HG03159 (cell line): Measurements from ENCODE around the gene RPTOR.
A peak's percentile ranks its signal among the peaks of the same experiment; 100 is the strongest.

ENCODE experiments used
- ATAC-seq: cut with Tn5 transposase; IDR thresholded peaks from one replicate; pipeline ENCODE4 v1.9.1; 2021; ENCODE audit warnings: mild to moderate bottlenecking, moderate library complexity; ENCODE audit not compliant: unreplicated experiment

RPTOR gene

GRCh38 chr17:80822700-80823410, 278.2 kb downstream of the RPTOR start:
- no peak for ATAC-seq

DNA sequence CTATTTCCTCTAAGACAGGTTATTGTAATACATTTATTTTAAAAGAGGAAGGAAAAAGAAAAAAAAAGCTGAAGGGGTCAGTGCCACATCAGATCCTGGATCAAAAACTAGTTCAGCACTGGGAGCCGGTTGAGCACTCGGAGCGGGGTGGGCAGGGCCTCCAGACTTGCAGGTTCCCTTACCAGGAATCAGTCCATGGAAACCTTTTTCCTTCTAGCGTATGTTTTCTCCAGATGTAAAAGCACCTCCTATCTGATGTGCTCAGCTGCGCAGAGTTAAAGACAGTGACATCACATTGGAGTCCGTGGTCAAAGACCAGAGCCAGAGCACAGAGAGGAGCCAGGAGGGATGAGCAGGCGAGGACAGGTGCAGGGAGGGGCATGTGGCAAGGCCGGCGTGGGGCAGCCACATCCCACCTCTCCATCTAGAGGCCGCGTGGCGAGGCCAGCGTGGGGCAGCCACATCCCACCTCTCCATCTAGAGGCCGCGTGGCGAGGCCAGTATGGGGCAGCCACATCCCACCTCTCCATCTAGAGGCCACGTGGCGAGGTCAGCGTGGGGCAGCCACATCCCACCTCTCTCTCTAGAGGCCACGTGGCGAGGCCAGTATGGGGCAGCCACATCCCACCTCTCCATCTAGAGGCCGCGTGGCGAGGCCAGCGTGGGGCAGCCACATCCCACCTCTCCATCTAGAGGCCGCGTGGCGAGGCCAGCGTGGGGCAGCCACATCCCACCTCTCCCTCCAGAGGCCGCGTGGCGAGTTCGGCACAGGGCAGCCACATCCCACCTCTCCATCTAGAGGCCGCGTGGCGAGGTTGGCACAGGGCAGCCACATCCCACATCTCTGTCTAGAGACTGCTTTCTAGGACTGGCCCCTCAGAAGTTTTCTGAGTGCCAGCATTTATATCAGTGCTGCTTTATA, 280.2 kb downstream of the RPTOR start:
- ATAC-seq: no peak

DNA sequence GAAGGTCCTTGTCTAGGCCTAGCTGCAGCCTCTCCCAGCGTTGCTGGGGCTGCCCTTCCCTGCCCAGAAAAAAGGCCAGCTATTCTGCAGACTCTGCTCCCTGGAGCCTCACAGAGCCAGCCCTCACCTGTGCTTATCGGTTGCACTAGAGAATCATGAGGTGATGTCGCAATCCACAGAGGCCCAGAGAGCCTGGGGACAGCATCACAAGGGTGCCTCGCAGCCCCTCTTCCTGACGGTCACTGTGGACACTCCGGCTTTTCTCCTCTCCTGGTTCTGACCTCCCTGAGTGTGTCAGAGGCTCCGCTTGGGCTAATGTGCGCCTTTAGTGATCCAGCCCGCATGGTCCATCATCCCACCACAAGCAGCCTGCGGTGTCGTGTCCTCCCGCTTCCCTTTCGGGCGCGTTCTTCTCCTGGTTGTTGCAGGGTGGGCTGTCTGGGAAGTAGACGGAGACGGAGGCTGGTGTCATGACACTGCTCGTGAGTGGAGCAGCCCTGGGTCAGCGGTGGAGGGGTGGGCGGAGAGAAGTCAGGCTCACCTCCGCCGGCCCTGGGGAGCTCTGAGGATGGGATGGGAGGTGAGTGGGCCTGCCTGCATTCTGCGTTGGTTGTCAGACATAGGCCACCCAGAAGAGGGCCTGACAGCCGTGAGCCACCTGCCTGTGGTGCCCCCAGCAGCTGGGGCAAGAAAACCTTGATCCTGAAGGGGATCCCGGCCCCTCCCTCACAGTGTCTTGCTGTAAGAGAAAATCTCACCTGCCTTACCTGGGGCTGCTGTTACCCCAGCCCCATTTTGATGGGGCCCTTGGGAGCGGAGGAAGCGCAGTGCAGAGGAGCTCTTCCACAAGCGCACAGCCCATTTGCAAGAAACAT, 281.1 kb downstream of the RPTOR start:
- no peak for ATAC-seq

- ATAC-seq: no peak
Observed at GRCh38 chr17:80826346-80826954, 281.8 kb downstream of the RPTOR start.

DNA sequence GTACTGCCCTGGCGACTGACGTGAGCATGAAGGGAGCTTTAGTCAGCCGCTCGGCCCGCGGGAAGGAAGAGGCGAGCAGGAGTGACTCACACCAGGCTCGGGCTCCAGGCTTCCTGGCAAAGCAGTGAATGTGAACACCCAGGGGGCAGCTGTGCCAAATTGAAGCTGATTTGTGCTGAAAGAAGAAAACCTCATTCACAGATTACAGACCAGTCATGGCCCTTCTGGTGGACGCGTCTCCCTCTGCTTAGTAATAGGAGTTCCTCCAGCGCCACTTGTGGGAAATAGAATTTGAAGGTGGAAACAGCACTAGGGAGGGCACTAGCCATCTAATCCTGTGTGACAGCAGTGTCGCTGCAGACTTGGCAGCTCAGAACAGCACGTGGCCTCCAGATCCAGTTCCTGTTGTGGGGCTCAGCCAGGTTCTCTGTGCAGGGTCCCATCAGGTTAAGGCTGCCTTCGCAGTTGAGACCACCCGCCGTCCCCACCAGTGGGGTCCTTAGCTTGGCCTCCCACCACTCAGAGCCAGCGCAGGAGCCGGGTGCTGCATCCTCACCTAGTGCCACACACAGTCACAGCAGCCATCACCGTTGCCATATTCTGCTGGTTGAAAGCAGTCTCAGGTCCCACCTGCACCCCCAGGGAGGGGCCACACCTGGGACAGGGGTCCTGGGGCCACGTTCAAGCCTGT, 282.5 kb downstream of the RPTOR start:
- ATAC-seq: no peak

DNA sequence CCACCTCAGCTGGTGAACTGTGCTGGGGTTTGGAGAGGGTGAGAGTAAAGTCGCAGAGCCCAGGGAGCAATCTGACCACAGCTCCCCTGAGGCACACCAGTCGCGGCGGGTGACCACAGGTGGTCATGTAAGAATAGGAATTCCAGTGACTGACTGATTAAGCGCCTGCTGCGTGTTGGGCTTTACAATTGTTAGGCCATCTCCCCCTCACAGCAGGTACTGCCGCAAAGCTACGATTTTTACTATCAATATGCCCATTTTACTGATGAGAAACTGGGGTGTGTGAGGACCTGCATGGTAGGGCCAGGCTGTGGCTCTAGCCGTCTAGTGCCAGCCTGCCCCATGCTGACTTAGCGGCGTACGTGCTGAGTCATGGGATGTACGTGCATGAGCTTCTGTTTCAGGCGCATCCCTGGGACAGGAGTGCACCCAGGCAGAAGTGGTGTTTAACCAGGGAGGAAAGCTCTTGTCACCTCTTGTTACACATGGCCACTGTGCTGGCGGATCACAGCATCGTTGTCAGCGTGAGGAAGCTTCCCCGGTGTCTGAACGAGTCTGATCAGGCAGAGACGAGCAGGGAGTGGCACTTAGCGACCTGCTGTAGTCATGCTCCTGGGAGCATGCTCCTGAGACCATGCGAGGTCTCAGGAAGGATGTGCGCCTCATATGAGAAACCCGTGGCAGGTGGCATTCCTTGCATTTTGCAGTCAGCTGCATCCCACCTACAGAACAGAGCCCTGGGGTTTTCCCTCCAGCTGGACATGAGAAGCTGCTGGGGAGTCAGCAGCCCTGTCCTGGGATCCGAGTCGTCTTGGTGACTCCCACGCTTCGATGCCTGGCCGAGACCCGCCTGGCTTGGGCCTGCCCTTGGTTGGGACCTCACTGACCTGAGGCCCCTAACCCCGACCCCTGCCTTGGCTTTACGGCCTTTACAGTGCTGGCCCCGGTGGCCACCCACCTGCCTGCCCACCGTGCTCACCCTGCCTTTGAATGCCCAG, 283.3 kb downstream of the RPTOR start:
- no peak for ATAC-seq

- ATAC-seq: no peak
Observed at GRCh38 chr17:80829166-80829813, 284.7 kb downstream of the RPTOR start.

DNA sequence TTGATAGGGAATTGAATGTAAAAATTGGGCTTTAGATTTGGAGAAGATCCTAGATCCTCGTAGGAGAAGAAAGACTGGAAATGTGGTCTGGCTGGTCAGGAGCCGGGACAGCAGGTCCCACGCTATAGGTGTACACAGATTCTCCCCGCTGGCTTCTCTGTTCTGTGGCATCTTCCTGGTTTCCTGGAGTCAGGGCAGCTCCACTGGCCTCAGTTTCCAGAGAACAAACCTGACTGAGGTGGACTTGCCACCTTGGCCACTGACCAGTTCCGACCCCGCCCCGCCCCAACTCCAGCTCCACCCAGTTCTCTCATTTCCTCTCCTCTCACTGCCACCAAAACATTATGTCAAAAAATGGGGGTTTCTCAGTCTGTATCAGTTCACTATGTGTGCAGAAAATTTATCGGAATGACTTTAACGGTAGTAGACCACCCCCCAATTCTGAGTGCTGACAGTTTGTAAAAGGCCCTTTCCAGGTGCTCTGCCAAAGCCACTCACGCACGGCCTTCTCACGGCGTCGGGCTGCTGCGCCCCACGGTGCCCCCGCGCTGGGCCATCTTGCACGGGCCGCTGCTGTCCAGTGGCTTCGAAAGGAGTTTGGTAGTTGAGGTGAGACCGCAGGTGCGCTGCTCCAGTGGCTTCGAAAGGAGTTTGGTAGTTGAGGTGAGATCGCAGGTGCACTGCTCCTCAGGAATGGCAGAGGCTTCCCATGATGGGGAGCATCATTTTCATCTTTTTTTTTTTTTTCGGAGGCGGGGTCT, 285.6 kb downstream of the RPTOR start:
- no peak for ATAC-seq

DNA sequence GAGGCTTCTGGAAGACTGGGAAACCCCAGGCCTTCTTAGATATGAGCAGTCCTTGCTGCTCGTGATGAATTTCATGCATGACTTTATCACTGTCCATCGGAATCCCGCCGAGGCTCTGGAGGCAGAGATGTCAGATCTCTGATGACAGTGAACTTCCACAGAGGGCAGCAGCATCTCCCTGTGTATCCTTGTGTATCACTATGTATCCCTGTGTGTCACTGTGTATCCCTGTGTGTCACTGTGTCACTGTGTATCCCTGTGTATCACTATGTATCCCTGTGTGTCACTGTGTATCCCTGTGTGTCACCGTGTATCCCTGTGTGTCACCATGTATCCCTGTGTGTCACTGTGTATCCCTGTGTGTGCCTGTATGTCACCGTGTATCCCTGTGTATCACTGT, 286.9 kb downstream of the RPTOR start:
- ATAC-seq: no peak

DNA sequence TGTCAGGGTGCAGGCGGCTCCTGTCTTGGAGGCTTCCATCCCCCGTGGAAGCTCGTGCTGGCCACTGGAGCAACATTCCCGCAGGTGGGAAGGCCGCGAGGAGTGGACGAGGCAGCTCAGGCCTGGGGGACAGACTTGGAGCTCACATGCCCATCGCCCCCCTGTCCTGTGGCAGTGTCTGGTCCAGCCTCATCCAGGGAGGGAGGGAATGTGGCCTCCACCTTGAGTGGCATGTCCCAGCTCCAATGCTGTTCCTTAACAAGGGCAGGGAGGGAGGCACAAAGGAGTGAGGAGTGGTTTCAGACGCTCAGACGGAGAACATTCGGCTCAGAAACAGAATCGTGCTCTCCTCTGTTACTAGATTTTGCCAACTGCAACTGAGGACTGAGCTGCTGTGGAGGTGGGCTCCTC, 287.6 kb downstream of the RPTOR start:
- no peak for ATAC-seq

DNA sequence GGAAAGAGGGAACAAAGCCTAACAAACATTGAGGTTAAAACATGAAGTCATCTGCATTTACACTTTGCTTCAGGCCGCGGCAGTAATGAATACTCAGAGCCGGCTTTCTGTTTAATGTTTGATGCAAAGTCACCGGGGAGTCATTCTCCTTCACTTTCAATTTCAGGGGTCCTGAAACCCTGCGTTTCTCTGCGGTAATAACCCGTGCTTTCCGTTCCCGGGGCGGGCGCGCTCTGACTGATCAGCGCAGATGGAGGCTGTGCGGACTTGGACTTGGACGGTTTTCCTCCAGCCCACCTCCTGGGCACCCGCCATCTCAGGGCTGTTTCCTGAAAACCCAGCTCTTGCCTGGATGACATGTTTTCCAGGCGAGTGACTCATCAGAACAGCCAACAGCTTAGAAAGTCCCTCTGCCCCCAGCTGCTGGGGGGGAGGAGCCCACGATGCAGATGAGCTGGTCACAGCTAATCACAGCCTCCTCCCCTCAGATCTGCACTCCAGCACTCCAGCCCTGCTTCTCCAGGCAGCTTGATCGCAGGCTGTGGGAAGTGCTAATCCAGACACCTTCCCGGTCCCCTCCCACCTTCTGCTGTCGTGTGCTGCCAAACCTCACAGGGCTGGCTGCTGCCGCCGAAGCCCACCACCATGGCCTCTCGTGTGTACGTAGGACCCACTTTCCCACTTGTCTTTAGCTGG, 288.4 kb downstream of the RPTOR start:
- peak; percentile 75 for ATAC-seq

DNA sequence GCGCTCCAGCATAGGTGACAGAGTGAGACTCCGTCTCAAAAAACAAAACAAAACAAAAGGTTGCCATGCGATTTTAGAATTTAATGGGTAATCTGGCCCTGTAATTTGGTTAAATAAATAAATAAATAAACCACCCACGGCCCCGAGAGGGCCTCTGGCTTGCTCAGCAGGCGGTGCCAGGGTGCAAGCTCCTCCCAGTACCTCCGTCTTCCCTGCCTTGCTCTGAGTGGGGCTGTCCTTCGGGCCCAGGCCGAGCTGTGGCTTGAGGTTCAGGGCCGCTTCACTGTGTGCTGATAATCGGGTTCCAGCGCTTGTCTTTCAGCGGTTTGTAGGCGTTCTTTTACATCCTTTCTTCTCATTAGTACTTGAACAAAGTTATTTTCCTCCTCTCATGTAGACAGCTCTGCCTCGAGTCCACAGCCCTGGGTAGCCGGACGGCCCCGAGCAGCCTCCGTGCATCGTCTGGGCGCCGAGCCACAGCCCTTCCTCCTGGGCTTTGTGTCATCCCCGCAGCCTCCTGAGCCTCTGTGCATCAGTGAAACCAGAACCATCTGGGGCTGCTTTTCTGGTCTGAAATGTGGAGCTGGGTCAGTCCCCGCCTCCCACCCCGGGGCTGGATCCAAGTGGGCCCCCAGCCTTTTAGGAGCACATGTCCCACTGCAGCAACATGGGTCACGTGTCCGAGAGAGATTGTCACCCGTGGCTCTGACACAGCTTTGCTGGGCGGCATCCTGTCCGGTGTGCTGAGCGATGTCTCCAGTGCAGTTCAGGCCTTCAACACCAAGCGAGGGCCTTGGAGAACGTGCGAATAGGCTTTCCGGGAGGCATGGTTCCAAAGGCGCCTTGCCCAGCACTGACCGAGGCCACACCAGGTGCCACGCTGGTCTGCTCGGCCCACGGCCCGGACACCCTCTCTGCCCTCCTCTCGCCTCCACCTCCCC, 289.6 kb downstream of the RPTOR start:
- no peak for ATAC-seq

DNA sequence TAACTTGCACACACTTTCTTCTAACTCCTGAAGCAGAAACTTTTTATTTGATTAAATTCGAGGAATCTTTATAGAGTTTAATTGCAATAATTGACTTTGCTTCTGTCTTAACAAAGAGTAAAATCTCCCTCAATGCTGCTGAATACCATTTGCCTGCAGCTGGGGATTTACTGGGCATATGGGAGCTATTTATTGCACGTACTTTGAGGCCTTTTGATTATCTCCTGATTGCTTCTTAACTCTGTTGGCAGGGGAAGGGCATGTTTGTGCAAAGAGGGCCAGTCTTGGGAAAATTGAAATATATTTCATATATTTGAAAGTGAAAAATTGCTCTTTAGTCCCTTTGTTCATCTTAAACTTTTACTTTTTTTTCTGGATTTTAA, 290.2 kb downstream of the RPTOR start:
- no peak for ATAC-seq

- no peak for ATAC-seq
Observed at GRCh38 chr17:80835816-80836657, 291.4 kb downstream of the RPTOR start.

- no peak for ATAC-seq
Observed at GRCh38 chr17:80836658-80836965, 292.0 kb downstream of the RPTOR start.
